Measurements from ENCODE around the gene KIAA0408.

DNA sequence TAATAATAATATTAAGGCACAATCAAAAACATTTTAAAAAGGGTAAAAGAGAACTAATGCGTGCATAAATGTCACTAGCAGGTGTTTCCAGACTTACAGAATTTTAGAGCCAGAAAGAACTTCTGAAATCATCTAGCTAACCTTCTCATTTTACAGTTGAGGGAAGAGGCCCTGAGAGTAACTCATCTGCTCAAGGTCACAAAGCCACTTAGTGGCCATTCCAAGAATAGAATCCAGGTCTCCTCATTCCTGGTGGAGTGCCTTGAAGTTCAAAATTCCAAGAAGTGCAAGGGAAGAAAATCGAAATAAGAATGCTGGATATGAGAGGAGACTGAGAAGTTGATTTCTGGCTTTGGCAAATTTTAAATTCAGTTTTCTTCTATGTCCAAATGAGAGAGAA lies 3.2 kb upstream of the KIAA0408 start:
- no peak for TF ChIP-seq EZH2 (IDR thresholded peaks at IDR 0.05; ENCODE audit: insufficient read depth, poor library complexity, severe bottlenecking)
- TF ChIP-seq EZH2phosphoT487 (IDR thresholded peaks at IDR 0.05; ENCODE audit: insufficient read depth, low read depth) = no peak
